HepG2 (cell line): ENCODE measurements around the gene NOXA1.

Source experiments
- EHMT2 ChIP-seq: fragments of 200-600 bp; sonication (generic); IDR thresholded peaks from 2 replicates; pipeline ENCODE4 v1.7.0; 2017; ENCODE audit warnings: antibody characterized with exemption, low read depth, low read length, borderline replicate concordance
- EZH2 ChIP-seq: conservative IDR thresholded peaks from 2 replicates; pipeline ENCODE4 v1.6.1; 2012; ENCODE audit warnings: mild to moderate bottlenecking, low read depth, low read length, moderate library complexity
- HHEX ChIP-seq: IDR thresholded peaks from 2 replicates; pipeline ENCODE4 v1.6.1; 2016; ENCODE audit warnings: control low read depth
- PAX8 ChIP-seq: sonication (generic); formaldehyde crosslinking; IDR thresholded peaks from 2 replicates; pipeline ENCODE4 v1.8.0; 2022; ENCODE audit warnings: mild to moderate bottlenecking, missing genetic modification reagents, borderline replicate concordance
- SIN3A ChIP-seq: IDR thresholded peaks from 2 replicates; pipeline ENCODE4 v1.6.1; 2011; ENCODE audit warnings: low read depth, mild to moderate bottlenecking, control low read depth, low read length, borderline replicate concordance
- TCF7L2 ChIP-seq: IDR thresholded peaks from 2 replicates; pipeline ENCODE4 v1.6.1; 2011; ENCODE audit warnings: mild to moderate bottlenecking, low read depth, low read length, moderate library complexity
- USF2 ChIP-seq, 2 experiments: sonication (generic) in 1 of 2; formaldehyde crosslinking in 1 of 2; IDR thresholded peaks; 2 replicates each; pipeline versions ENCODE4 v1.5.1 to v1.6.1; 2011 to 2020; ENCODE audit warnings: borderline replicate concordance in 1 of 2, low read depth in 1 of 2, low read length in 1 of 2, mild to moderate bottlenecking in 1 of 2, missing genetic modification reagents in 1 of 2, moderate library complexity in 1 of 2
- ZFP36 ChIP-seq: fragments of 150-350 bp; IDR thresholded peaks from 2 replicates; pipeline ENCODE4 v1.6.1; 2018; ENCODE audit warnings: borderline replicate concordance, low read length, low read depth; ENCODE audit not compliant: partially characterized antibody
- ZNF761 ChIP-seq: sonication (generic); formaldehyde crosslinking; conservative IDR thresholded peaks from 2 replicates; pipeline ENCODE4 v1.4.0; 2020; ENCODE audit warnings: mild to moderate bottlenecking, missing genetic modification reagents
- TF ChIP-seq, protein P1 (sequence below): sonication (generic); formaldehyde crosslinking; IDR thresholded peaks from 2 replicates; pipeline ENCODE4 v1.4.0; 2020; ENCODE audit warnings: mild to moderate bottlenecking, missing genetic modification reagents

DNA sequence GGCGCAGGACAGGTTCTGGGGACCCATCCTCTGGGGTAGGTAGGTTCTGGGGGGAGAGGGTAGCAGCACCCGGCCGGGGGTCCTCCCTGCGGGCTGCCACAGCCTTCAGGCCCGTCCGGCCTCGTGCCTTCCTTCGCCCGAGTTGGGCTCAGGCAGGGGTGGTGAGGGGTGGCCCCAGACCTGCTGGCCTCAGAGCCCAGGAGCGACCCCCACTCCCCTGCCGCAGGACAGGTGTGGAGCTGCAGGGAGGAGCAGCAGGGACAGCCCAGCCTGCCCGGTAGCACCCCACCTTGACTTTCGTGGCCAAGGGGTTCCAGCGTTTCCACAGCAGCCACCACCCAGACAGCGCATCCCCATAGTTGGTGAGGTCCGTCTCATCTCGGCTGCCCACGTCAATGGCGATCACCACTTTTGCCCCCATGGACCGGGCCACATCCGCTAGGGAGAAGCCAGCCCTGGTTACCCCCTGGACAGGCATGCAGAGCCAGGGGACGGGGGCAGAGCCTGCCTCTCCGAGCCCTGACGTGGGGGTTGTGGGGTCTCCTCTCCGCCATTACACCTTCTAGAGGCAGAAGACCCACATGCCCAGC is 39.3 kb downstream of the NOXA1 start:
- TF ChIP-seq USF2 (IDR thresholded peaks at IDR 0.05; ENCODE audit: low read depth, low read length) (no peak), USF2 (CRISPR knock-in tag; IDR thresholded peaks at IDR 0.05; ENCODE audit: borderline replicate concordance) (no peak), HHEX (no peak), SIN3A (no peak), TCF7L2 (no peak), EZH2 (no peak), EHMT2 (no peak), ZFP36 (no peak), ZNF761 (CRISPR knock-in tag) (no peak), PAX8 (CRISPR knock-in tag) (no peak)
- TF ChIP-seq, protein P1, sequence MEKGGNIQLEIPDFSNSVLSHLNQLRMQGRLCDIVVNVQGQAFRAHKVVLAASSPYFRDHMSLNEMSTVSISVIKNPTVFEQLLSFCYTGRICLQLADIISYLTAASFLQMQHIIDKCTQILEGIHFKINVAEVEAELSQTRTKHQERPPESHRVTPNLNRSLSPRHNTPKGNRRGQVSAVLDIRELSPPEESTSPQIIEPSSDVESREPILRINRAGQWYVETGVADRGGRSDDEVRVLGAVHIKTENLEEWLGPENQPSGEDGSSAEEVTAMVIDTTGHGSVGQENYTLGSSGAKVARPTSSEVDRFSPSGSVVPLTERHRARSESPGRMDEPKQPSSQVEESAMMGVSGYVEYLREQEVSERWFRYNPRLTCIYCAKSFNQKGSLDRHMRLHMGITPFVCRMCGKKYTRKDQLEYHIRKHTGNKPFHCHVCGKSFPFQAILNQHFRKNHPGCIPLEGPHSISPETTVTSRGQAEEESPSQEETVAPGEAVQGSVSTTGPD (CRISPR knock-in tag) = no peak
